IPS-15b (cell line): ENCODE results near the gene SHC3.

Experiments
- H3K27me3 ChIP-seq: one replicate; pipeline ENCODE4 v1.6.1; 2013; ENCODE audit warnings: low read length; ENCODE audit not compliant: control insufficient read depth, insufficient read depth
- H3K36me3 ChIP-seq: one replicate; pipeline ENCODE4 v1.6.1; 2013; ENCODE audit warnings: low read length; ENCODE audit not compliant: control insufficient read depth, insufficient read depth
- H3K4me1 ChIP-seq: one replicate; pipeline ENCODE4 v1.6.1; 2013; ENCODE audit warnings: mild to moderate bottlenecking, low read length; ENCODE audit not compliant: control insufficient read depth, insufficient read depth
- H3K4me3 ChIP-seq: one replicate; pipeline ENCODE4 v1.5.1; 2013; ENCODE audit warnings: low read depth, low read length
- H3K9ac ChIP-seq: one replicate; pipeline ENCODE4 v1.6.1; 2013; ENCODE audit warnings: low read depth, mild to moderate bottlenecking, low read length
- H3K9me3 ChIP-seq: one replicate; pipeline ENCODE4 v1.6.1; 2013; ENCODE audit warnings: mild to moderate bottlenecking, low read length; ENCODE audit not compliant: control insufficient read depth, insufficient read depth

The SHC3 gene

DNA sequence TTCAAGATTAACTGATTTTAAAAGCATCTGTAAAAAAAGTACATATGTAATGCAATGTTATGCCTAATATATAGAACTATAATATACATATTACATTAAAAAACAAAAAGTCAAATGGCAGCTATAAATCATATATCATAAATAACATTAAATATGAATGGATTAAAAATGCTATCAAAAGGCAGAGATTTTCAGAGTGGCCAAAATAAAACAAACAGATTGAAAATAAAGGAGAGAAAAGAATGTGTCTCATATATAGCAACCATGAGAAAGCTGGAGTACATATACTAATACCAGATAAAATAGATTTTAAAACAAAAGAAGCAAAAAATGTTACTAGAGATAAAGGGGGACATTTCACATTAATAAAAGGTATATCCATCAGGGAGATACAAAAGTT, 148.8 kb downstream of the SHC3 start:
- Histone ChIP-seq H3K4me1 (no peaks in the 10 kb centered on the region), H3K4me3 (no peak overlapping the region), H3K27me3 (no peaks in the 10 kb centered on the region), H3K9me3 (no peaks in the 10 kb centered on the region), H3K36me3 (no peaks in the 10 kb centered on the region), H3K9ac (no peak overlapping the region)

DNA sequence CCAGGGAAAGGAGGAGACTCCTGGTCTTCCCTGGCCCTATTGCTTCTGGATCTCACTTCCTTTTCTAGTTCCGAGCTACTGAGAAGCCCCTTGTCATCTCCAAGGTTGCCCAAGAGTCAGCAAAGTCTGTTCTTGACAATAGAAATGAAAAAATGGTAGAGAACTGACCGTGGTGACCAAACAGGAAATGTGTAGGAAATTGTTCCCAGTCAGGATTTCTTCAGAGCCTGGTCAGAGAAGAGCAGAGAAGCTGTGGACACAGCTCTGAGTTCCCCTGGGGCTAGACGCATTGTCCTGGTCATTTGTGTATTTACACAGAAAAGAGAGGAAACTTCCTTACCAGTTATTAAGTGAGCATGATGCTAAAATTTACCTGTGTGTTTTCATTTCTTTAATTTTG, 151.7 kb downstream of the SHC3 start:
- Histone ChIP-seq H3K9ac (no peak overlapping the region), H3K9me3 (no peaks in the 10 kb centered on the region), H3K4me3 (no peak overlapping the region), H3K27me3 (no peaks in the 10 kb centered on the region), H3K36me3 (no peaks in the 10 kb centered on the region), H3K4me1 (no peaks in the 10 kb centered on the region)

DNA sequence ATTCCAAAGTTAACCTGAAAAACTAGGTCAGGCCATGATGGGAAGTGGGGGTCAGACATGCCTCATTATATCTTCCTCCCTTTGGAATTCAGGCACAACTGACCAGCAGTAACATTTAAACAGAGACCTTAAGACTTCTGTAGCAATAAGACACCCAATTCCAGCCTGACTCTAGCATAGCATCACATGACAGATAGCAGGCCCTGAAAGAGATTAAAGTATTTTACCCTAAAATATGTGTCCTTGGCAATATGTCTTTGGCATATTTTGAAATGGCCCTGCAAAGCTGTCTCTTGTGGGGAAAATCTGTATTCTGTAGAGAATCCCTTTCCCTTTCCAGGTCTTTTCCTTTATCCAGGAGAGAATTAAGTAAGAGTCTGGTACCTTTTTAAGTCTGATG, 153.1 kb downstream of the SHC3 start:
- Histone ChIP-seq H3K9me3 (no peaks in the 10 kb centered on the region), H3K9ac (no peak overlapping the region)

DNA sequence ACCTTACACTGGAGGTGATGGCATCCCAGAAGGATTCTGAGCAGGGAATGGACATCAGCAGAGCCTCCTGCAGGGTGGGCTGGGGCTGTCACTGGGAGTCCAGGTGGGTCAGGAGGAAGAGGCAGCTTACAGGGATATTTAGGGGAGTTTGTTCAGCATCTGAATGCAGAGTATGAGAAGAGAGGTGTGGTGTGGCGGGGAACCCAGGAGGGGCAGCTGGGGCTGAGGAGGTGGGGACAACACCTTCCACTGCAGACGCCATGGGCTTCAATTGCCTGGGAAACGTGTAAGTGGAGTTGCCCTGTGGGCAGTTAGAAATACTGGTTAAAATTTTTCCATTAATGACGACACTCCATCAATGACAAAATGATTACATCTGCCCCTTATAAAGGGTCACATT, 153.9 kb downstream of the SHC3 start:
- no peak overlapping the region for H3K9ac ChIP-seq
- no peaks in the 10 kb centered on the region for H3K27me3 ChIP-seq

More for the DNA sequence above, 153.1 kb downstream of the SHC3 start:
- Histone ChIP-seq H3K27me3 (no peaks in the 10 kb centered on the region), H3K36me3 (no peaks in the 10 kb centered on the region), H3K4me1 (no peaks in the 10 kb centered on the region), H3K4me3 (no peak overlapping the region)

DNA sequence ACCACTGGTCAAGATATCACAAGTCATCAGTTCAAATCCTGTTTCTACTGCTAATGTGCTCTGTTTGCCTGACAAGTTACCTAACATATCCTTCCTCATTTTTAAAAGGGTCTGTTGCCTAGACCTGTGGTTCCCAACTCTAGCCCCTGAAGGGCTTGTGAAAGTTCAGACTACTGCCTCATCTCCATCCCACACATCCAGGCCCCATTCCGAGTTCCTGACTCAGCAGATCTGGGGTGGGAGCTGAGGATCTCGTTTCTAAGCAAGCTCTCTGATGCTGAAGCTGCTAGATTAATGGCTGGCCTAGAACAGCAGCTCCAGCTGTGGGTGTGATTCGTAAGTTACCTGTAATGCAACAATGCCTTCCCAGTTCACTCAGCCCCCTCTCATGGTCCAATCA, 154.9 kb downstream of the SHC3 start:
- no peaks in the 10 kb centered on the region for H3K9me3 ChIP-seq
- no peak overlapping the region for H3K4me3 ChIP-seq
- H3K9ac ChIP-seq, result no peak overlapping the region
- no peaks in the 10 kb centered on the region for H3K36me3 ChIP-seq
- no peaks in the 10 kb centered on the region for H3K4me1 ChIP-seq
- no peaks in the 10 kb centered on the region for H3K27me3 ChIP-seq

More for the DNA sequence above, 153.9 kb downstream of the SHC3 start:
- Histone ChIP-seq H3K9me3 (no peaks in the 10 kb centered on the region), H3K36me3 (no peaks in the 10 kb centered on the region), H3K4me1 (no peaks in the 10 kb centered on the region), H3K4me3 (no peak overlapping the region)

DNA sequence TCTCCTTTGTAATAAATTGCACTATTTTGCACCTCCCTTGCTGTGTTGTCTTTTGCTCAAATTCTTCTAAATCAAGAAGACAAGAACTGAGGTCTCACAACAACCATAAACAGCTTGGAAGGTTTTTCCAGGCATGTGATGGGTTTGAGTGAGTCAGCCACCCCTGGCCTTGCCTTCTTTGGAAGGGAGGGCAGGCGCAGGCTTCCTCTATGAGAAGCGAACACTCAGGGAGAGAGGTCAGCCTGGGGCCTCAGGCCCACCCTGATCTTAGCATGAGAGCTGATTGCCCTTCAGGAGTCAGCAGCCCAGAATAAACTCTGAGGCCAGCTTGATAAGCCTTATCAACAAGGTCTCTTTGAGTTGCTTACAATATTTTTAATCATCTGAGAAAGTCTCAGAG, 155.7 kb downstream of the SHC3 start:
- Histone ChIP-seq H3K9ac (no peak overlapping the region), H3K9me3 (no peaks in the 10 kb centered on the region), H3K36me3 (no peaks in the 10 kb centered on the region), H3K4me1 (no peaks in the 10 kb centered on the region), H3K4me3 (no peak overlapping the region), H3K27me3 (no peaks in the 10 kb centered on the region)

DNA sequence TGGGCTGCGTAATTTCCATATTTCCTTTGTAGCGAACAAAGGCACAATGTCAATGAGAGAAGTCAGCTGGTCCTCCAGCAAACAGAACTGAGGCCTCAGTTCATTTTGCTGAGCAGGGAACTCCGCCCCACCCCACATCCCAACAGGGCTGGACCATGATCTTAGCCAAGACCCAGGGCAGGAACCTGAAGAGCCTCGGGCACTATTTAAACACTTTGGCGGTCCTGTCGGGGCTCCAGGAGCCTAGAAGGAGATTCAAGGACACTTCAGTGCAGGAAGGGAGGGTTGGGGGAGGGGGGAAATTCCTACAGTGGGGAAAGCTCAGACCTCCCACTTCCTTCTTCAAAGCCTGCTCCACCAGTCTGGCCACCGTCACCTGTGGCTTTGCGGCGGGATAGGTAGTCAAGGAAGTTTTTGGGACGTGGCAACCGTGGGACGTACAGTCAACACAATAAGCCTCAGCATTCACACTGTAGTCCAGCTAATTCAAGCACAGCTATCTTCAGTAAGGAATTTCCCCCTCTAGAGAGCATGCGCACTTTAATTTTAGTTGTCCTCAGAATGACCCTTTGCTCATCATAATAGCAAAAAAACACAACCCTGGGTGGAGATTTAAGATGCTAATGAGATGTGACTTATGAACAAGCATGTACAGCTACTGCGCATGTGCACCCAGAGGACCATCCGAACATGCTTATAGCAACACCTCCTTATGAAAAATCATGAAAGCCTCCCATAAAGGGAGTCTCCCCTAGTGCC, 156.4 kb downstream of the SHC3 start:
- H3K9me3 ChIP-seq, result no peaks in the 10 kb centered on the region
- no peaks in the 10 kb centered on the region for H3K36me3 ChIP-seq

DNA sequence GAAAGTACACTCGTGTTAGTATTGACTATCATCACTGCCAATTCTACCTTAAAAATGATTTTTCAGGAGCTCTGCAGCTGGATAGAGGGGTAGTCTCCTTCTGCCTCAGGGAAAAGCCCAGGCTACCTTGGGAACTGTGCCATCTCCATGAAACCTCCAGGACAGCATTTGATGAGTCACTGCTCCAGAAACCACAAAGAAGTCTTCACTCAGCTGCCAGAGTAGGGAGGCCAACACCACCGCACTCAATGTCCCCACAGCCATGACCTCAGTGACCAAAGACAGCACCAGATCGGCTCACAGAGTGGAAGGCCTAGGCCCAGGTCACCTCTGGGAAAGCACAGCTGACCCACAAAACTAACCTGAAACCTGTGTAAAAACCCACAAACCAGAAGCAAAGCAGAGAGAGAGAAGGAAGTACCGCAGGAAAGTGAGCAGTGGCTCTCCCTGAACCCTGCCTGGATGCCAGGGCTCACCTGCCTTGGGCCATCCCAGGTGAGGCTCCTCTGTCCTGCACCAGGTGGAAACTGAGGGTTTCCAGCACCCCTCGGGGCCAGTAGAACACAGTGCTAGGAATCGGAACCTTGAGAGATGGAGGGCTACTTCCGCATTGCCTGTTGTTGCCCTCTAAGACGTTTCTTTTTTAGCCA, 157.3 kb downstream of the SHC3 start:
- no peaks in the 10 kb centered on the region for H3K4me1 ChIP-seq
- H3K9ac ChIP-seq, result no peak overlapping the region
- H3K4me3 ChIP-seq, result no peak overlapping the region
- no peaks in the 10 kb centered on the region for H3K9me3 ChIP-seq
- H3K36me3 ChIP-seq, result no peaks in the 10 kb centered on the region
- no peaks in the 10 kb centered on the region for H3K27me3 ChIP-seq

More for the DNA sequence above, 156.4 kb downstream of the SHC3 start:
- no peaks in the 10 kb centered on the region for H3K27me3 ChIP-seq
- H3K4me1 ChIP-seq, result no peaks in the 10 kb centered on the region
- H3K9ac ChIP-seq, result no peak overlapping the region
- H3K4me3 ChIP-seq, result no peak overlapping the region

DNA sequence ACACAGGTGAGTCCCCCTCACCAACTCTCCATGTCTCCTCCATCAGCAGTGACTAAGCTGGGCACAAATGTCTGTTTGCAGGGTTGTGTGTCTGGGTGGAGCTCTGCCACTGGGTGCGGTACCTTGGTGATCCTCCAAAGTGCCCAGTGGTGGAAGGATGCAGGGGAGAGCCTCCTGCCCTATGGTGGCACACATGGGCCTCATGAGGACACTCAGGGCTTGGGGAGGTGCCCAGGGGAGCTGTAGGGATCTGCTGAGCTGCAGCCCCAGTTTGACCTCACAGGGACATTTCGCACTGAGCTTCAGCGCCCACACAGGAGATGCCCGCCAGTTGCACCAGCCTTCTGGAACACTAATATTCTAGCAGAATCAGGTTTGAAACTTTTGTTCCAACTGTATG, 157.9 kb downstream of the SHC3 start:
- Histone ChIP-seq H3K27me3 (no peaks in the 10 kb centered on the region), H3K9me3 (no peaks in the 10 kb centered on the region), H3K4me3 (no peak overlapping the region), H3K36me3 (no peaks in the 10 kb centered on the region), H3K9ac (no peak overlapping the region), H3K4me1 (no peaks in the 10 kb centered on the region)

DNA sequence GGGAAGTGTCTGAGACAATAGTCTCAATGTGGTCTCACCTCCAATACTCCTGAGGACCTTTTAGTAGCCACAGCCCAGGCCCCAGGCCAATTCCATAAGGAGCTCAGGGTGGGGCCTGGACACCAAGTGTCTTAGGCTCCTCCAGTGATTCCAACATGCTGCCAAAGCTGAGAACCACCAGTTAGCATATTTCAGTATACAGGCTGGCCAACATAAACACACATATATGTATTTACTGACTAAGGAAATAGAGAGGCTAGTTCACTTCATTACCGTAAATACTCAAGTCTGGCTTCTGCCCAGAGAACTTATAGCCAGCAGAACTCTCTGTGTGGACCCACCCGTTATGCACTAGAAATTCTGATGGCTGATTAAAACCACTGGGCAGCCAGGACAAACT, 163.3 kb downstream of the SHC3 start:
- no peaks in the 10 kb centered on the region for H3K9me3 ChIP-seq
- H3K36me3 ChIP-seq, result no peaks in the 10 kb centered on the region
- no peak overlapping the region for H3K9ac ChIP-seq
- no peak overlapping the region for H3K4me3 ChIP-seq
- peaks cover 3% of the 10 kb centered on the region for H3K4me1 ChIP-seq
- H3K27me3 ChIP-seq, result no peaks in the 10 kb centered on the region

DNA sequence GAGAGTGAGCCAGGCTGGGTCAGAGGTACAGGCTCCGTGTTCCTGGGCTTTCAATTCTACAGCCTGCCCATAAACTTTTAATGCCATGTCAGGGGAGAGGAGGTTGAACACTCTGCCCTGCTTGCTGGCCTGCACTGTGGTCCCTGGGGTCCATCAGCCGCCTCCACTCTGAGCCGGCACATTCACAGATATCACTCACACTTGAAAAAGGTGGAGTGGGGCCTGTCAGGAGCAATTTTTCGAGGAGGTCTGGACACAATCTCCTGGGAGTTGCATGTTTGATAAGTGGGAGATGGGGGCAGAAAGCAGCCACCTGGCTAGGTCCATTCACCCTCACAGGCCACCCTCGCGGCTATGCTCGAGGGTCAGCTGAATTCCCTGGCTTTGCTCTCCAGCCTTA, 164.5 kb downstream of the SHC3 start:
- Histone ChIP-seq H3K4me3 (no peak overlapping the region), H3K36me3 (no peaks in the 10 kb centered on the region), H3K27me3 (no peaks in the 10 kb centered on the region), H3K9ac (no peak overlapping the region), H3K9me3 (no peaks in the 10 kb centered on the region), H3K4me1 (peaks cover 4% of the 10 kb centered on the region)

DNA sequence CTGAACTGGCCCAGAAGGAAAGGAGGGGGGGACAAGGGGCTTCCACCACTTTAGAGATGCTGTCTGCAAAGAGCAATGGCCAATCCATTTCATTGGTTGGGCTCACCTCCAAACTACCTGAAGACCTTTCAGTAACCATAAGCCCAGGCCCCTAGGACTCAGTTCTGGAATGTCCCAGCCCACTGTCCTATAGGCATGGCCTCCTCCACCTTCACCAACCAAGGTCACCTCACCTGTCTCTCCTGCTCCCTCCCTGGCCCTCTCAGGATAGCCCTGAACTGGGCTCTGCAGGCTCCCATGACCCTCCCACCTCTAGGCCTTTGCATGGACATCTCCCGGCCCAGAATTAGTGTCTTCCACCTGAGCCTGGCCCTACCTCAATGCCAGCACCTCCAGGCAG, 165.0 kb downstream of the SHC3 start:
- peaks cover 8% of the 10 kb centered on the region for H3K4me1 ChIP-seq
- no peaks in the 10 kb centered on the region for H3K36me3 ChIP-seq
- no peak overlapping the region for H3K9ac ChIP-seq
- no peaks in the 10 kb centered on the region for H3K27me3 ChIP-seq
- no peak overlapping the region for H3K4me3 ChIP-seq
- H3K9me3 ChIP-seq, result no peaks in the 10 kb centered on the region
